ENCODE measurements around the gene NRP2. TPM values are rescaled to one million over a fixed set of nuclear protein-coding genes. Genes with fewer than 3 reads are reported as not detected.

The NRP2 gene
- total RNA-seq, 2 experiments from 2014 or later = 0.19 TPM; not detected in 1

- Histone ChIP-seq H3K9me3 (ENCODE audit: control insufficient read depth in 1 of 2, insufficient read depth in 1 of 2, low read length in 2 of 2) (no peaks in the 10 kb centered on the region), H3K27me3 (ENCODE audit: control insufficient read depth in 1 of 2, insufficient read depth in 2 of 2, low read length in 2 of 2) (peaks cover 7 to 9% of the 10 kb centered on the region in 2 experiments), H3K36me3 (ENCODE audit: insufficient read depth, low read length) (no peaks in the 10 kb centered on the region), H3K4me3 (ENCODE audit: low read length) (no peak overlapping the region), H3K27ac (ENCODE audit: low read depth in 1 of 2, low read length in 2 of 2) (no peak overlapping the region), H3K4me1 (ENCODE audit: insufficient read depth, low read length) (peaks cover 3% of the 10 kb centered on the region)
- no peak for ATAC-seq (ENCODE audit: poor library complexity)
- intact Hi-C loops (cut with DNase I, micrococcal nuclease) = no loop called here
- no peak overlapping the region for H3K27ac Mint-ChIP-seq
- H3K4me1 Mint-ChIP-seq (ENCODE audit: low read depth) = no peaks in the 10 kb centered on the region
- no peaks in the 10 kb centered on the region for H3K9me3 Mint-ChIP-seq
- DNase-seq = no peak
- ChIA-PET POLR2A (no interaction called here), CTCF (no interaction called here)
- no peak overlapping the region for H3K4me3 Mint-ChIP-seq
- TF ChIP-seq, protein P1, sequence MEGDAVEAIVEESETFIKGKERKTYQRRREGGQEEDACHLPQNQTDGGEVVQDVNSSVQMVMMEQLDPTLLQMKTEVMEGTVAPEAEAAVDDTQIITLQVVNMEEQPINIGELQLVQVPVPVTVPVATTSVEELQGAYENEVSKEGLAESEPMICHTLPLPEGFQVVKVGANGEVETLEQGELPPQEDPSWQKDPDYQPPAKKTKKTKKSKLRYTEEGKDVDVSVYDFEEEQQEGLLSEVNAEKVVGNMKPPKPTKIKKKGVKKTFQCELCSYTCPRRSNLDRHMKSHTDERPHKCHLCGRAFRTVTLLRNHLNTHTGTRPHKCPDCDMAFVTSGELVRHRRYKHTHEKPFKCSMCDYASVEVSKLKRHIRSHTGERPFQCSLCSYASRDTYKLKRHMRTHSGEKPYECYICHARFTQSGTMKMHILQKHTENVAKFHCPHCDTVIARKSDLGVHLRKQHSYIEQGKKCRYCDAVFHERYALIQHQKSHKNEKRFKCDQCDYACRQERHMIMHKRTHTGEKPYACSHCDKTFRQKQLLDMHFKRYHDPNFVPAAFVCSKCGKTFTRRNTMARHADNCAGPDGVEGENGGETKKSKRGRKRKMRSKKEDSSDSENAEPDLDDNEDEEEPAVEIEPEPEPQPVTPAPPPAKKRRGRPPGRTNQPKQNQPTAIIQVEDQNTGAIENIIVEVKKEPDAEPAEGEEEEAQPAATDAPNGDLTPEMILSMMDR (IDR thresholded peaks at IDR 0.05) = no peak
- H3K27me3 Mint-ChIP-seq = peaks cover 37% of the 10 kb centered on the region
- no peaks in the 10 kb centered on the region for H3K36me3 Mint-ChIP-seq (ENCODE audit: low read depth)
These were observed 77.9 kb downstream of the NRP2 start for GRCh38 chr2:205760157-205760556.

GRCh38 chr2:205761421-205761820, 79.1 kb downstream of the NRP2 start:
- H3K36me3 Mint-ChIP-seq (ENCODE audit: low read depth) = no peaks in the 10 kb centered on the region
- H3K27me3 Mint-ChIP-seq = peaks cover 49% of the 10 kb centered on the region

DNA sequence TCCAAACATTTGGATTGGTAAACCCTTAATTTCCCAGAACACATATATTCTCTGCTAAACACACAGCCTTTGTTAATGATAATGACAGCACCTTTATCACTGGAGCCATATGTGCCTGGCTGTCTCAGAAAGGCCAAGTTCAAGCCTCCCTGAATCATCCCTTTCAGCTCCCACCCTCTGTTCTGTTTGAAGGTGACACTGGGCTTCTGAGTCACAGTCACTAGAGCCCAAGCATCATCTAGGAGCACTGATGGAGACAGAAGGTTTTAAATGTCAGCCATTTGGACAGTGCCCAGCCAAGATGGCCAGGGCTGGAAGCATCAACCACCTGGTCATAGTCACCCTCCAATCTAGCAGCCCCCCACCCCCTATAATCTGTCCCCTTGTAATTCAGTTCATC, 80.6 kb downstream of the NRP2 start:
- Mint-ChIP-seq H3K4me3 (no peak overlapping the region), H3K27me3 (peaks cover 57% of the 10 kb centered on the region), H3K4me1 (ENCODE audit: low read depth) (peaks cover 3% of the 10 kb centered on the region), H3K9me3 (no peaks in the 10 kb centered on the region), H3K27ac (no peak overlapping the region), H3K36me3 (ENCODE audit: low read depth) (no peaks in the 10 kb centered on the region)
- Histone ChIP-seq H3K27me3 (ENCODE audit: control insufficient read depth in 1 of 2, insufficient read depth in 2 of 2, low read length in 2 of 2) (peaks cover 12 to 22% of the 10 kb centered on the region in 2 experiments), H3K36me3 (ENCODE audit: insufficient read depth, low read length) (no peaks in the 10 kb centered on the region), H3K4me1 (ENCODE audit: insufficient read depth, low read length) (peaks cover 6% of the 10 kb centered on the region), H3K9me3 (ENCODE audit: control insufficient read depth in 1 of 2, insufficient read depth in 1 of 2, low read length in 2 of 2) (no peaks in the 10 kb centered on the region), H3K4me3 (ENCODE audit: low read length) (no peak overlapping the region), H3K27ac (ENCODE audit: low read depth in 1 of 2, low read length in 2 of 2) (no peak overlapping the region)
- intact Hi-C loops (cut with DNase I, micrococcal nuclease) = no loop called here
- no peak for ATAC-seq (ENCODE audit: poor library complexity)
- CTCF ChIA-PET = no interaction called here
- POLR2A ChIA-PET = no interaction called here
- TF ChIP-seq, protein P1 (IDR thresholded peaks at IDR 0.05) = no peak
- peak in 1 of 14 experiments; percentile 7 for DNase-seq

More at GRCh38 chr2:205761421-205761820, 79.1 kb downstream of the NRP2 start:
- H3K4me3 Mint-ChIP-seq = no peak overlapping the region
- Histone ChIP-seq H3K27me3 (ENCODE audit: control insufficient read depth in 1 of 2, insufficient read depth in 2 of 2, low read length in 2 of 2) (peaks cover 12 to 21% of the 10 kb centered on the region in 2 experiments), H3K36me3 (ENCODE audit: insufficient read depth, low read length) (no peaks in the 10 kb centered on the region), H3K9me3 (ENCODE audit: control insufficient read depth in 1 of 2, insufficient read depth in 1 of 2, low read length in 2 of 2) (no peaks in the 10 kb centered on the region), H3K4me3 (ENCODE audit: low read length) (no peak overlapping the region), H3K27ac (ENCODE audit: low read depth in 1 of 2, low read length in 2 of 2) (no peak overlapping the region), H3K4me1 (ENCODE audit: insufficient read depth, low read length) (peaks cover 3% of the 10 kb centered on the region)
- no peaks in the 10 kb centered on the region for H3K4me1 Mint-ChIP-seq (ENCODE audit: low read depth)
- ChIA-PET CTCF (no interaction called here), POLR2A (no interaction called here)
- intact Hi-C loops (cut with DNase I, micrococcal nuclease) = no loop called here
- H3K27ac Mint-ChIP-seq = no peak overlapping the region
- TF ChIP-seq, protein P1 (IDR thresholded peaks at IDR 0.05) = no peak
- no peak for ATAC-seq (ENCODE audit: poor library complexity)
- H3K9me3 Mint-ChIP-seq = no peaks in the 10 kb centered on the region
- no peak for DNase-seq
